HepG2 (cell line): ENCODE results near the gene METRN. TPM values are rescaled to one million over a fixed set of nuclear protein-coding genes. Genes with fewer than 3 reads are reported as not detected.

ENCODE experiments used
- ATF4 ChIP-seq, 2 experiments: fragments of 450-650 bp in 1 of 2; sonication (generic) in 1 of 2; formaldehyde crosslinking; IDR thresholded peaks; 2 replicates each; pipeline versions ENCODE4 v1.5.0 to v1.8.0; 2020 to 2022; ENCODE audit warnings: mild to moderate bottlenecking in 1 of 2, missing genetic modification reagents in 1 of 2
- CHD2 ChIP-seq: IDR thresholded peaks from 2 replicates; pipeline ENCODE4 v1.6.1; 2011; ENCODE audit warnings: low read depth, low read length, improper control_type of control experiment
- DNMT1 ChIP-seq: sonication (generic); formaldehyde crosslinking; IDR thresholded peaks from 2 replicates; pipeline ENCODE4 v1.5.1; 2020; ENCODE audit warnings: mild to moderate bottlenecking, missing genetic modification reagents
- FOXA3 ChIP-seq: IDR thresholded peaks from 2 replicates; pipeline ENCODE4 v1.6.1; 2016; ENCODE audit warnings: missing genetic modification reagents, missing compliant biosample characterization
- NKX3-1 ChIP-seq: sonication (generic); formaldehyde crosslinking; IDR thresholded peaks from 2 replicates; pipeline ENCODE4 v1.5.0; 2020; ENCODE audit warnings: missing genetic modification reagents
- PRDM10 ChIP-seq: sonication (generic); formaldehyde crosslinking; IDR thresholded peaks from 2 replicates; pipeline ENCODE4 v1.4.0; 2020; ENCODE audit warnings: low read depth, missing genetic modification reagents
- REL ChIP-seq: sonication (generic); formaldehyde crosslinking; conservative IDR thresholded peaks from 2 replicates; pipeline ENCODE4 v1.8.0; 2022; ENCODE audit warnings: mild to moderate bottlenecking, missing genetic modification reagents, moderate library complexity
- SMC3 ChIP-seq: IDR thresholded peaks from 2 replicates; pipeline ENCODE4 v1.6.1; 2011; ENCODE audit warnings: low read length, improper control_type of control experiment
- ZBTB26 ChIP-seq: IDR thresholded peaks from 2 replicates; pipeline ENCODE4 v1.6.1; 2016; ENCODE audit warnings: missing compliant biosample characterization, missing genetic modification reagents, borderline replicate concordance
- ZMYM4 ChIP-seq: sonication (generic); formaldehyde crosslinking; IDR thresholded peaks from 2 replicates; pipeline ENCODE4 v1.8.1; 2023; ENCODE audit warnings: mild to moderate bottlenecking, missing genetic modification reagents
- ZNF414 ChIP-seq: sonication (generic); formaldehyde crosslinking; IDR thresholded peaks from 2 replicates; pipeline ENCODE4 v1.5.0; 2020; ENCODE audit warnings: missing genetic modification reagents
- ZNF468 ChIP-seq: sonication (generic); formaldehyde crosslinking; IDR thresholded peaks from 2 replicates; pipeline ENCODE4 v1.8.0; 2022; ENCODE audit warnings: mild to moderate bottlenecking, moderate library complexity, missing genetic modification reagents
- ZNF503 ChIP-seq: sonication (generic); formaldehyde crosslinking; IDR thresholded peaks from 2 replicates; pipeline ENCODE4 v1.4.0; 2020; ENCODE audit warnings: missing genetic modification reagents
- ZNF589 ChIP-seq: sonication (generic); formaldehyde crosslinking; conservative IDR thresholded peaks from 2 replicates; pipeline ENCODE4 v1.8.0; 2022; ENCODE audit warnings: mild to moderate bottlenecking, moderate library complexity, missing genetic modification reagents
- ZNF687 ChIP-seq: sonication (generic); formaldehyde crosslinking; IDR thresholded peaks from 2 replicates; pipeline ENCODE4 v1.5.1; 2020; ENCODE audit warnings: mild to moderate bottlenecking, missing genetic modification reagents, moderate library complexity
- ZNF747 ChIP-seq: sonication (generic); formaldehyde crosslinking; IDR thresholded peaks from 2 replicates; pipeline ENCODE4 v1.8.1; 2023; ENCODE audit warnings: missing genetic modification reagents, mild to moderate bottlenecking, borderline replicate concordance
- polyA plus RNA-seq, 8 experiments: library from polyadenylated mRNA; depleted of rRNA in 3 of 8; stranded (reverse) in 7 of 8; unstranded in 1 of 8; fragments of >200 nt; fragmentation: Illumina TruSeq in 4 of 8; extraction: Trizol in 4 of 8; gene quantifications; 2 replicates each; pipeline versions ENCODE4 v1.2.1 to v1.2.3, GENCODE V29; 2011 to 2016; ENCODE audit warnings: low read depth in 4 of 8, missing spikeins in 1 of 8, mixed read lengths in 1 of 8; ENCODE audit not compliant: insufficient read depth in 1 of 8
- total RNA-seq, 5 experiments: library from RNA; depleted of rRNA; stranded (reverse); fragments of >200 nt; fragmentation: Illumina TruSeq; extraction: Trizol; gene quantifications; 2 replicates each; pipeline ENCODE4 v1.2.3, GENCODE V29; 2016; ENCODE audit warnings: low read depth in 1 of 5

The METRN gene
- total and polyA plus RNA-seq, 2 of the 13 experiments (the other 11 are each of a cell fraction or from before 2014, with no cell fraction given), result 25.5 to 46.1 TPM

- TF ChIP-seq ZNF687 (CRISPR knock-in tag), result no peak; the same call in 1 of the 2 replicates
- no peak for TF ChIP-seq ZNF503 (CRISPR knock-in tag)
- TF ChIP-seq FOXA3, result no peak
- TF ChIP-seq DNMT1, result no peak
- TF ChIP-seq REL, result 0 out of 2 replicates have a peak, but pooled peaks have one; percentile 30
- no peak for TF ChIP-seq ZNF589 (CRISPR knock-in tag)
- no peak for TF ChIP-seq NKX3-1
- 0 out of 2 replicates have a peak, but pooled peaks have one; percentile 10 for TF ChIP-seq ZBTB26
- TF ChIP-seq ZMYM4 (CRISPR knock-in tag), result peak; percentile 48; the same call in 1 of the 2 replicates
- TF ChIP-seq ZNF414 (CRISPR knock-in tag), result 0 out of 2 replicates have a peak, but pooled peaks have one; percentile 59
- 0 out of 2 replicates have a peak, but pooled peaks have one; percentile 1 for TF ChIP-seq PRDM10 (CRISPR knock-in tag)
- TF ChIP-seq SMC3, result no peak
- no peak for TF ChIP-seq CHD2
- no peak for TF ChIP-seq ZNF468 (CRISPR knock-in tag)
- TF ChIP-seq ZNF747 (CRISPR knock-in tag), result no peak
- 0 out of 4 replicates have a peak, but pooled peaks of 1 of the 2 experiments have one; percentile 20 for TF ChIP-seq ATF4 (CRISPR knock-in tag; IDR thresholded peaks at IDR 0.05)
These were observed 5.6 kb downstream of the METRN start (continued) for GRCh38 chr16:720447-720989.
